Measurements from ENCODE around the gene PPP6C. TPM values are rescaled to one million over a fixed set of nuclear protein-coding genes. Genes with fewer than 3 reads are reported as not detected.
"Not testable (repeated sequence)": the region's sequence is repeated elsewhere in the genome, so short reads cannot be mapped to it uniquely, and the experiment has no call there.

The PPP6C gene
- total RNA-seq, 4 donors from 2014 or later = 32.6 to 43.2 (median 36.4) TPM

DNA sequence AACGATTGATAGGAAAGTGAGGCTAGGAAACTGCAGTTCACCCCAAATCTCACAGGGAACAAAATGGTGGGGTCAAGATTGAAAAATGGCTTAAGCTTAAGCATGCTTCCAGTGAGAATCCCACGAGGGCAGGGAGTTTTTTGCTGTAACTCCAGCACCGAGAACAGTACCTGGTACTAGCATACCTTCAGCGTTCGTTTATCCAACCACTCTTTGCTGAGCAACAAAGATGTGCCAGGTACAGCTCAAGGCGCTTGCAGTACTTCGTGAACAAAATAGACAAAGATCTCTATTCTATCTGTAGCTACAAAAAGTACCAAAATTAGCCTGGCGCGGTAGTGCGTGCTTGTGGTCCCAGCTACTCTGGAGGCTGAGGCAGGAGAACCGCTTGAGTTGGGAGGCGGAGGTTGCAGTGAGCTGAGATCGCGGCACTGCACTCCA lies 778 bp upstream of the PPP6C start:
- ATAC-seq (ENCODE audit: low FRiP score) = no peak
- TF ChIP-seq, protein P1, sequence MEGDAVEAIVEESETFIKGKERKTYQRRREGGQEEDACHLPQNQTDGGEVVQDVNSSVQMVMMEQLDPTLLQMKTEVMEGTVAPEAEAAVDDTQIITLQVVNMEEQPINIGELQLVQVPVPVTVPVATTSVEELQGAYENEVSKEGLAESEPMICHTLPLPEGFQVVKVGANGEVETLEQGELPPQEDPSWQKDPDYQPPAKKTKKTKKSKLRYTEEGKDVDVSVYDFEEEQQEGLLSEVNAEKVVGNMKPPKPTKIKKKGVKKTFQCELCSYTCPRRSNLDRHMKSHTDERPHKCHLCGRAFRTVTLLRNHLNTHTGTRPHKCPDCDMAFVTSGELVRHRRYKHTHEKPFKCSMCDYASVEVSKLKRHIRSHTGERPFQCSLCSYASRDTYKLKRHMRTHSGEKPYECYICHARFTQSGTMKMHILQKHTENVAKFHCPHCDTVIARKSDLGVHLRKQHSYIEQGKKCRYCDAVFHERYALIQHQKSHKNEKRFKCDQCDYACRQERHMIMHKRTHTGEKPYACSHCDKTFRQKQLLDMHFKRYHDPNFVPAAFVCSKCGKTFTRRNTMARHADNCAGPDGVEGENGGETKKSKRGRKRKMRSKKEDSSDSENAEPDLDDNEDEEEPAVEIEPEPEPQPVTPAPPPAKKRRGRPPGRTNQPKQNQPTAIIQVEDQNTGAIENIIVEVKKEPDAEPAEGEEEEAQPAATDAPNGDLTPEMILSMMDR (IDR thresholded peaks at IDR 0.05) = no peak
- DNase-seq (ENCODE audit: low spot score) = no peak

DNA sequence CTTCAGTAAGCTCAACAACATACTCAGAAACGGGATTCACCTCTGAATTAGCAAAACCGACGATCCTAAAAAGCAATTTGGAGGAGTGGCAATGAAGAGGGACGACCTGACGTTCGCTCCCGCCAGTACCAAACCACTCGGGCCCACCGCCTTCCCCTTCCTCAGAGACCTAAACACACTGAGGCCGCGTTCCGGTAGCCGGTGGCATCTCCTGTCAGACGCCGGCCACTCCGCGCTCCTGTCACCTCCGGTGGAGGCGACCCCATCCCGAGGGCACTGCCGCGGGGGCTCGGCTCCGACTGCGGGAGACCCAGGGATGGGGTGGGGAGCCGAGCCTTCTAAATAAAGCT lies 617 bp downstream of the PPP6C start:
- DNase-seq (ENCODE audit: low spot score) (peak; percentile 24), ATAC-seq (ENCODE audit: low FRiP score) (no peak)
- TF ChIP-seq, protein P1 (IDR thresholded peaks at IDR 0.05) = no peak

DNA sequence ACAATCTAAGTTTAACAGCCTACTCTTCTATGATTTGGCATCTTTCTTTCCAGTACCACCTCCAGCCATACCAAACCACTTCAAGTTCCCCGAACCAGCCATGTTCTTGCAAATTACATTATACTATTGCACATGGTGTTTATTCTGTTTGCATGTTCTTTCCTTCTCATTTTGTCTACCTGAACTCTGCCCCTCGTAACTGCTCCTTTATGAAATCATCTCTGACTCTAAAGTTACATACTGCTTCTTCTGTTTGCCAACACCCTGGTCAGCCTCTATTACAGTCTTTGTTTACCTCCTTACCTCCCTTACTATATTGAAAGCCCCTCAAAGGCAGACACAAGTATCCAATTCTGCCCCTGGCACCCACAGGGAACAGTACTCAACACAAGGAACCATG lies 6.0 kb downstream of the PPP6C start:
- DNase-seq (ENCODE audit: low spot score) (no peak), ATAC-seq (ENCODE audit: low FRiP score) (no peak)
- TF ChIP-seq, protein P1 (IDR thresholded peaks at IDR 0.05) = no peak

DNA sequence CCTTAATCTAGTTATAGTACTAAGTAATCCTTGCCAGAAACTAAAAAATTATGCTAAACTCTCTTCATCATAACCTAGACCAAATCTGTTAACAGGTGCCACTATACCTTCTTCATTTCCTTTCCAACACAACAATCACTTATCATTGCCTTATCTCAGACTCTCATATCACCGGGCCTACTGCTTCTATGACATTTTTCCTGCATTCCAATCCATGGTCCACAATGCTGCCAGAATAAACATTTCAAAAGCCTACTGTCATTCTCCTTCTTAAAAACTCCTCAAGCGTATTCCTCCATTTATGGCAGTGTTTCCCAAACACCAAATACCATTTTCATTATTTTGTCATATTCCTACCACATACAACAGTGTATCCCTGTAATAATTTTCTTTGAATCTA lies 6.5 kb downstream of the PPP6C start:
- TF ChIP-seq, protein P1 (IDR thresholded peaks at IDR 0.05) = no peak
- DNase-seq (ENCODE audit: low spot score) = no peak
- no peak for ATAC-seq (ENCODE audit: low FRiP score)

DNA sequence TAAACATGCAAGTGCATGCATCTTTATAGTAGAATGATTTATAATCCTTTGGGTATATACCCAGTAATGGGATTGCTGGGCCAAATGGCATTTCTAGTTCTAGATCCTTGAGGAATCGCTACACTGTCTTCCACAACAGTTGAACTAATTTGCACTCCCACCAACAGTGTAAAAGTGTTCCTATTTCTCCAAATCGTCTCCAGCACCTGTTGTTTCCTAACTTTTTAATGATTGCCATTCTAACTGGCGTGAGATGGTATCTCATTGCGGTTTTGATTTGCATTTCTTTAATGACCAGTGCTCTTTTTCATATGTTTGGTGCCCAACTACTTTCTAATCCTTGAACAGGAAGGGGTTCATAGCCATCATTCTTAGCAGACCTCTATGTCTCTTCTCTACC lies 7.8 kb downstream of the PPP6C start:
- ATAC-seq (ENCODE audit: low FRiP score); DNase-seq (ENCODE audit: low spot score): not testable (repeated sequence)

DNA sequence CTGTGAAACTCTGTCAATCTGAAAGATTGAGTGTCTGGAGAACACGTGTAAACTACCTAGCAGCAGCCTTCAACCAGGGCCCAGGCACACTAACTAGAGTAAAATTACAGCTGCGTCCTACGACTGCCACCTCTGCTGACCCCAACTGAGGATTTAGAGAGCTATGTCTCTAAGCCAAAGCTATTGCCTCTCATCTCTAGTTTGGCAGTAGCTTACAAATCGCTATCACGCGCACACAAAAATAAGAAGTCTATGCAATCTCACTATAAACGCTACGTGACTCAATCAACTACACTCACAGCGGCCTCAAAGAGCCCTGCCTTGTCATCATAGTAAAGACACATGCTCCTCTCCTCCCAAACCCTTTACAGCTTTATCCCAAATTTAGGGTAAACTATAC lies 8.7 kb downstream of the PPP6C start:
- DNase-seq (ENCODE audit: low spot score) (no peak), ATAC-seq (ENCODE audit: low FRiP score) (no peak)
- TF ChIP-seq, protein P1 (IDR thresholded peaks at IDR 0.05) = no peak

GRCh38 chr9:125179776-125180175 lies 9.8 kb downstream of the PPP6C start:
- not testable (repeated sequence) for DNase-seq (ENCODE audit: low spot score); ATAC-seq (ENCODE audit: low FRiP score)

- no peak for ATAC-seq (ENCODE audit: low FRiP score)
- no peak for DNase-seq (ENCODE audit: low spot score)
- TF ChIP-seq, protein P1 (IDR thresholded peaks at IDR 0.05) = no peak
Measured at GRCh38 chr9:125177888-125178287, 11.7 kb downstream of the PPP6C start.
